K562 (cell line): ENCODE data around the gene KCTD1. TPM values are rescaled to one million over a fixed set of nuclear protein-coding genes. Genes with fewer than 3 reads are reported as not detected.

Experiments used
- ATAC-seq: fragments of 200-7000 bp; cut with Tn5 transposase; 3 replicates; pipeline ENCODE4 v1.9.1; 2020; ENCODE audit warnings: moderate library complexity
- BruUV-seq: library from RNA; stranded (reverse); fragments of 400-500 nt; replicated peaks from 2 replicates; lab custom pipeline; 2021; lab: Mats Ljungman, UMichigan
- CTCF ChIA-PET: fragments of 300-600 bp; formaldehyde crosslinking; extraction: SDS; loops from one replicate; lab custom pipeline; 2021; ENCODE audit warnings: low intra/inter-chr PET ratio; lab: Yijun Ruan, JAX
- POLR2A ChIA-PET: fragments of 300-600, 350-650 bp; sonication (Branson Sonifier 250); formaldehyde crosslinking; extraction: SDS; loops from one replicate; lab custom pipeline; 2021; ENCODE audit warnings: antibody characterized with exemption, inconsistent platforms; lab: Yijun Ruan, JAX
- DNase-seq, 4 experiments: peaks; one replicate each; pipeline versions ENCODE4 v3.0.0 to v3.0.0-alpha.2; 2011 to 2018; ENCODE audit warnings: low spot score in 3 of 4, mixed read lengths in 3 of 4; ENCODE audit errors: extremely low read depth in 1 of 4
- FAIRE-seq: peaks from 2 replicates; lab custom pipeline; 2011; peaks lifted over from hg19 to GRCh38; lab: Jason Lieb, UNC
- H2AFZ ChIP-seq: 2 replicates; pipeline ENCODE4 v1.6.0; 2011; ENCODE audit warnings: low read depth, low read length, control low read depth, inconsistent platforms
- H3K27ac ChIP-seq: fragments of 200-600 bp; 3 replicates; pipeline ENCODE4 v1.8.0; 2011; ENCODE audit warnings: low read depth, mild to moderate bottlenecking, control low read depth, inconsistent platforms, low read length, moderate library complexity, mixed read lengths; ENCODE audit errors: extremely low read depth
- H3K27me3 ChIP-seq, 2 experiments: fragments of 300-600 bp in 1 of 2; 2 replicates in 1 of 2; 3 replicates in 1 of 2; pipeline versions ENCODE4 v1.6.0 to v1.8.0; 2011; ENCODE audit warnings: inconsistent platforms in 2 of 2, low read length in 2 of 2, mild to moderate bottlenecking in 1 of 2, mixed read lengths in 1 of 2, moderate library complexity in 1 of 2; ENCODE audit not compliant: control insufficient read depth in 2 of 2, insufficient read depth in 2 of 2
- H3K36me3 ChIP-seq: fragments of 300-600 bp; 3 replicates; pipeline ENCODE4 v1.8.0; 2011; ENCODE audit warnings: mild to moderate bottlenecking, low read length, inconsistent platforms; ENCODE audit not compliant: control insufficient read depth, insufficient read depth
- H3K4me1 ChIP-seq, 2 experiments: fragments of 200-600 bp in 1 of 2; replicated peaks in 1 of 2; 2 replicates in 1 of 2; 3 replicates in 1 of 2; pipeline versions ENCODE4 v1.5.1 to v1.8.0; 2011; ENCODE audit warnings: inconsistent platforms in 2 of 2, low read length in 2 of 2, mild to moderate bottlenecking in 1 of 2, mixed read lengths in 1 of 2, moderate library complexity in 1 of 2; ENCODE audit not compliant: control insufficient read depth in 2 of 2, insufficient read depth in 2 of 2
- H3K4me2 ChIP-seq: 2 replicates; pipeline ENCODE4 v1.6.1; 2011; ENCODE audit warnings: low read length, control low read depth, inconsistent platforms, mixed read lengths; ENCODE audit not compliant: insufficient read depth
- H3K4me3 ChIP-seq: fragments of 200-600 bp; sonication (generic), shearing (Covaris generic); 2 replicates; pipeline ENCODE4 v1.5.1; 2016; ENCODE audit warnings: control low read depth, inconsistent platforms
- H3K79me2 ChIP-seq: fragments of 200-600 bp; 3 replicates; pipeline ENCODE4 v1.8.0; 2011; ENCODE audit warnings: low read length, inconsistent platforms; ENCODE audit not compliant: control insufficient read depth, insufficient read depth
- H3K9ac ChIP-seq, 2 experiments: 2 replicates each; pipeline versions ENCODE4 v1.6.0 to v1.6.1; 2011; ENCODE audit warnings: low read depth in 2 of 2, low read length in 2 of 2, control low read depth in 1 of 2, inconsistent platforms in 1 of 2, mild to moderate bottlenecking in 1 of 2, mixed read lengths in 1 of 2; ENCODE audit not compliant: insufficient read depth in 1 of 2
- H3K9me1 ChIP-seq: one replicate; pipeline ENCODE4 v1.6.0; 2011; ENCODE audit warnings: inconsistent platforms, mild to moderate bottlenecking, low read length, moderate library complexity; ENCODE audit not compliant: control insufficient read depth, insufficient read depth
- H3K9me3 ChIP-seq: replicated peaks from 2 replicates; pipeline ENCODE4 v1.5.1; 2011; ENCODE audit warnings: low read depth, low read length, inconsistent platforms; ENCODE audit not compliant: control insufficient read depth, insufficient read depth
- H4K20me1 ChIP-seq: replicated peaks from 2 replicates; pipeline ENCODE4 v1.6.1; 2011; ENCODE audit warnings: low read length, inconsistent platforms, mixed read lengths; ENCODE audit not compliant: control insufficient read depth, insufficient read depth
- ASH1L ChIP-seq: fragments of 450-650 bp; IDR thresholded peaks from 2 replicates; pipeline ENCODE4 v1.6.1; 2018; ENCODE audit warnings: borderline replicate concordance, mild to moderate bottlenecking, low read depth; ENCODE audit not compliant: partially characterized antibody
- CTCF ChIP-seq, 3 experiments: IDR thresholded peaks in 2 of 3; conservative IDR thresholded peaks in 1 of 3; 2 replicates each; pipeline ENCODE4 v1.5.1; 2011 to 2012; ENCODE audit warnings: low read length in 3 of 3, mild to moderate bottlenecking in 3 of 3, control low read depth in 2 of 3, improper control_type of control experiment in 1 of 3, inconsistent platforms in 1 of 3, low read depth in 1 of 3, mixed read lengths in 1 of 3, moderate library complexity in 1 of 3; ENCODE audit not compliant: insufficient read depth in 2 of 3
- DIDO1 ChIP-seq: fragments of 450-650 bp; IDR thresholded peaks from 2 replicates; pipeline ENCODE4 v1.6.1; 2016; ENCODE audit warnings: low read depth, missing biosample characterization, missing genetic modification characterization
- NR1H2 ChIP-seq: sonication (generic); formaldehyde crosslinking; IDR thresholded peaks from 2 replicates; pipeline ENCODE4 v1.4.0; 2020; ENCODE audit warnings: mild to moderate bottlenecking, missing genetic modification reagents
- POU5F1 ChIP-seq: fragments of 150-350 bp; IDR thresholded peaks from 2 replicates; pipeline ENCODE4 v1.6.1; 2014; ENCODE audit warnings: borderline replicate concordance, low read length, low read depth, mild to moderate bottlenecking; ENCODE audit not compliant: partially characterized antibody
- PRMT5 ChIP-seq: sonication (generic); formaldehyde crosslinking; IDR thresholded peaks from 2 replicates; pipeline ENCODE4 v1.5.0; 2020; ENCODE audit warnings: missing genetic modification reagents
- PRPF4 ChIP-seq: fragments of 200-400 bp; formaldehyde crosslinking; IDR thresholded peaks from one replicate; pipeline ENCODE4 v1.6.1; 2017; ENCODE audit warnings: low read length, low read depth, mild to moderate bottlenecking; ENCODE audit not compliant: insufficient read depth, poor library complexity, severe bottlenecking
- SMARCA4 ChIP-seq: fragments of 450-650 bp; IDR thresholded peaks from 2 replicates; pipeline ENCODE4 v1.6.1; 2016
- STAG1 ChIP-seq: sonication (generic); formaldehyde crosslinking; IDR thresholded peaks from 2 replicates; pipeline ENCODE4 v1.5.0; 2020; ENCODE audit warnings: missing genetic modification reagents, borderline replicate concordance
- VEZF1 ChIP-seq: fragments of 200-800 bp; sonication (Bioruptor generic); IDR thresholded peaks from 2 replicates; pipeline ENCODE4 v1.6.1; 2017; ENCODE audit warnings: missing genetic modification characterization, missing compliant biosample characterization
- ZNF174 ChIP-seq: fragments of 250-450 bp; sonication (Bioruptor Pico); IDR thresholded peaks from 2 replicates; pipeline ENCODE4 v1.4.0; 2020; ENCODE audit warnings: mild to moderate bottlenecking
- ZNF431 ChIP-seq: sonication (generic); formaldehyde crosslinking; IDR thresholded peaks from 2 replicates; pipeline ENCODE4 v1.8.0; 2022; ENCODE audit warnings: mild to moderate bottlenecking, missing genetic modification reagents
- ZNF707 ChIP-seq: fragments of 250-450 bp; sonication (Bioruptor Pico); conservative IDR thresholded peaks from 2 replicates; pipeline ENCODE4 v1.8.0; 2022; ENCODE audit warnings: inconsistent platforms, mild to moderate bottlenecking, moderate library complexity
- WGBS: fragments of 100-300 bp; shearing (Covaris generic); methylation state at CpG from one replicate; pipeline ENCODE4 v1.1.6; 2016; ENCODE audit warnings: low coverage, mixed read lengths; ENCODE audit not compliant: insufficient coverage; ENCODE audit errors: missing lambda C conversion rate; 5-methylcytosine and 5-hydroxymethylcytosine counted together
- in situ Hi-C: fragments of 300-500 bp; cut with MboI; formaldehyde crosslinking; loops from 4 replicates; pipeline ENCODE4 v1.15.0; 2018; ENCODE audit warnings: inconsistent platforms, mixed read lengths
- intact Hi-C: fragments of 100-400 bp; cut with micrococcal nuclease; formaldehyde crosslinking; loops from 2 replicates; pipeline ENCODE4 v1.14.2; 2022
- polyA plus RNA-seq, 8 experiments: library from polyadenylated mRNA; depleted of rRNA in 4 of 8; stranded (reverse) in 5 of 8; unstranded in 3 of 8; fragments of >200 nt; fragmentation: Nextera tagmentation in 2 of 8; fragmentation: Illumina TruSeq in 1 of 8; extraction: Ambion mirVana in 2 of 8; extraction: Trizol in 1 of 8; gene quantifications; 2 replicates each; pipeline versions ENCODE4 v1.2.1 to v1.2.3, GENCODE V29; 2011 to 2014; ENCODE audit warnings: inconsistent platforms in 1 of 8, missing spikeins in 1 of 8
- total RNA-seq, 7 experiments: library from RNA; depleted of rRNA in 6 of 7; stranded (reverse); fragments of >200 nt in 6 of 7; fragmentation: Illumina TruSeq in 2 of 7; extraction: Trizol in 2 of 7; gene quantifications; 2 replicates each; pipeline versions ENCODE4 v1.2.1 to v1.2.3, GENCODE V29; 2011 to 2021; ENCODE audit warnings: low replicate concordance in 1 of 7

KCTD1 gene
- total and polyA plus RNA-seq, 9 of the 15 experiments (the other 6 are each of a cell fraction or from before 2014, with no cell fraction given) = not detected

GRCh38 chr18:26455639-26456038 lies 92.7 kb downstream of the KCTD1 start:
- no peak for ATAC-seq
- peaks cover 0 to 3% of the 10 kb centered on the region in 2 experiments; a peak in 1 of 5 replicates for H3K4me1 ChIP-seq
- intact Hi-C loops (loop anchor here (5.0 to 10.0 kb wide), 2 partner anchors 151 to 192 kb away; no protein-coding TSS in a partner anchor), in situ Hi-C loops (no loop called here)
- no peak for FAIRE-seq
- WGBS = 3% methylated on average over 15 of the region's 15 CpGs
- no peaks in the 10 kb centered on the region for H3K36me3 ChIP-seq
- no TSS peak for BruUV-seq
- H3K4me3 ChIP-seq = no peak overlapping the region
- POLR2A ChIA-PET = no interaction called here
- no peak overlapping the region for H3K4me2 ChIP-seq
- H2AFZ ChIP-seq = no peak overlapping the region
- TF ChIP-seq STAG1 = no peak
- no peak for TF ChIP-seq PRPF4
- TF ChIP-seq NR1H2 (CRISPR knock-in tag) = no peak
- TF ChIP-seq ZNF174 (CRISPR knock-in tag) = no peak
- TF ChIP-seq, all 486 proteins: peak for 0
- Histone ChIP-seq H3K27me3 (peaks cover 5 to 22% of the 10 kb centered on the region in 2 experiments; a peak in 2 of 5 replicates), H3K79me2 (no peaks in the 10 kb centered on the region), H3K9ac (no peak overlapping the region), H4K20me1 (no peaks in the 10 kb centered on the region), H3K9me3 (no peaks in the 10 kb centered on the region), H3K9me1 (no peaks in the 10 kb centered on the region), H3K27ac (no peak overlapping the region)
- no peak for DNase-seq
- CTCF ChIA-PET = no interaction called here

- POLR2A ChIA-PET = no interaction called here
- Histone ChIP-seq H3K27ac (no peak overlapping the region), H3K4me3 (no peak overlapping the region), H3K36me3 (no peaks in the 10 kb centered on the region), H3K9ac (no peak overlapping the region), H4K20me1 (no peaks in the 10 kb centered on the region), H3K4me1 (peaks cover 0 to 3% of the 10 kb centered on the region in 2 experiments; a peak in 1 of 5 replicates), H3K9me3 (no peaks in the 10 kb centered on the region), H3K79me2 (no peaks in the 10 kb centered on the region), H3K9me1 (no peaks in the 10 kb centered on the region), H3K4me2 (no peak overlapping the region), H3K27me3 (peaks cover 5 to 22% of the 10 kb centered on the region in 2 experiments; a peak in 2 of 5 replicates), H2AFZ (no peak overlapping the region)
- CTCF ChIA-PET = no interaction called here
- BruUV-seq = no TSS peak
- ATAC-seq = no peak
- 0% methylated on average over 6 of the region's 6 CpGs for WGBS
- in situ Hi-C loops (no loop called here), intact Hi-C loops (loop anchor here (5.0 to 10.0 kb wide), 2 partner anchors 150 to 193 kb away; no protein-coding TSS in a partner anchor)
- FAIRE-seq = no peak
- no peak for DNase-seq
- no peak for TF ChIP-seq CTCF (IDR thresholded peaks at IDR 0.05 in 2 of 3, conservative IDR thresholded peaks at IDR 0.05 in 1 of 3; ENCODE audit: insufficient read depth in 2 of 3, low read depth in 1 of 3, low read length in 3 of 3)
- TF ChIP-seq VEZF1 (CRISPR knock-in tag) = no peak
- no peak for TF ChIP-seq ASH1L
- TF ChIP-seq DIDO1 (tag) = no peak
- TF ChIP-seq ZNF707 (CRISPR knock-in tag) = no peak
- no peak for TF ChIP-seq ZNF431 (CRISPR knock-in tag)
- TF ChIP-seq POU5F1 = no peak
- TF ChIP-seq SMARCA4 = no peak
- no peak for TF ChIP-seq PRMT5 (CRISPR knock-in tag)
These were observed 93.7 kb downstream of the KCTD1 start for GRCh38 chr18:26454616-26455015.
